Measurements from ENCODE around the gene SYNPO2. TPM values are rescaled to one million over a fixed set of nuclear protein-coding genes. Genes with fewer than 3 reads are reported as not detected.

The SYNPO2 gene
- total and polyA plus RNA-seq, 2 of the 8 experiments (the other 6 are each of a cell fraction or from before 2014, with no cell fraction given) = 0.50 to 4.2 TPM

- POLR2A ChIA-PET (ENCODE audit: partially characterized antibody) = interaction anchor here (1.0 kb wide), 1 partner anchor 112 kb away, joined by 3 read pairs; no protein-coding TSS in a partner anchor
- no peak overlapping the region for H3K27ac ChIP-seq (ENCODE audit: low read depth, low read length)
- no peak overlapping the region for H4K5ac ChIP-seq (ENCODE audit: insufficient read length, low read depth, low read length)
- H4K20me1 ChIP-seq (replicated peaks in 1 of 2; ENCODE audit: control insufficient read depth in 1 of 2, insufficient read depth in 2 of 2, low read length in 2 of 2) = no peaks in the 10 kb centered on the region
- H2BK12ac ChIP-seq (ENCODE audit: low read depth, low read length) = no peak overlapping the region
- H3K9ac ChIP-seq (replicated peaks in 1 of 4; ENCODE audit: extremely low read depth in 1 of 4, low read depth in 3 of 4, low read length in 3 of 4) = no peak overlapping the region
- peak overlapping the region in 1 of 2 experiments; percentile 32; a peak in 1 of 4 replicates for H3K4me2 ChIP-seq (ENCODE audit: insufficient read depth in 1 of 2, low read depth in 2 of 2, low read length in 2 of 2)
- no peak overlapping the region for H3K18ac ChIP-seq (ENCODE audit: extremely low read depth, low read length)
- WGBS, 2 experiments (ENCODE audit: extremely low coverage in 1 of 2, insufficient coverage in 1 of 2, insufficient read length in 1 of 2, insufficient replicate concordance in 2 of 2, low coverage in 1 of 2, low lambda C conversion rate in 2 of 2, missing lambda C conversion rate in 1 of 2) = 61% methylated on average over 3 of the region's 3 CpGs; no CpG with 5 or more reads in 1 of the 2 experiments
- H2AFZ ChIP-seq (ENCODE audit: low read length) = no peak overlapping the region
- H3K4me1 ChIP-seq (replicated peaks in 1 of 4; ENCODE audit: control insufficient read depth in 3 of 4, insufficient read depth in 4 of 4, low read length in 3 of 4) = no peaks in the 10 kb centered on the region; a peak in 1 of 7 replicates
- H3K4ac ChIP-seq (replicated peaks; ENCODE audit: insufficient read length, low read depth, low read length) = no peak overlapping the region
- TF ChIP-seq SIN3A (conservative IDR thresholded peaks at IDR 0.05 in 1 of 2, IDR thresholded peaks at IDR 0.05 in 1 of 2; ENCODE audit: low read depth in 1 of 2, low read length in 2 of 2) (no peak), HDAC6 (IDR thresholded peaks at IDR 0.05; ENCODE audit: low read depth, low read length) (no peak), YY1 (IDR thresholded peaks at IDR 0.05; ENCODE audit: low read depth, low read length) (no peak), FOSL1 (IDR thresholded peaks at IDR 0.05; ENCODE audit: insufficient read depth, low read depth, low read length) (no peak), CHD1 (IDR thresholded peaks at IDR 0.05; ENCODE audit: low read depth, low read length) (no peak), RNF2 (IDR thresholded peaks at IDR 0.05; ENCODE audit: borderline replicate concordance, low read depth, low read length, missing control alignments, poor library complexity, severe bottlenecking) (no peak), GABPA (IDR thresholded peaks at IDR 0.05; ENCODE audit: borderline replicate concordance, insufficient read depth, low read length) (no peak), CTBP2 (IDR thresholded peaks at IDR 0.05; ENCODE audit: borderline replicate concordance, insufficient read depth, insufficient read length, low read length) (no peak), BRCA1 (IDR thresholded peaks at IDR 0.05; ENCODE audit: low read depth, low read length) (no peak), RFX5 (IDR thresholded peaks at IDR 0.05; ENCODE audit: borderline replicate concordance, low read depth, low read length) (no peak)
- no peak overlapping the region for H2BK20ac ChIP-seq (ENCODE audit: low read length)
- H3K27me3 ChIP-seq (replicated peaks in 1 of 4; ENCODE audit: control insufficient read depth in 3 of 4, extremely low read depth in 1 of 4, insufficient read depth in 3 of 4, low read length in 3 of 4) = no peaks in the 10 kb centered on the region
- H3K23ac ChIP-seq (ENCODE audit: insufficient read length) = no peak overlapping the region
- FAIRE-seq (no peak), DNase-seq (ENCODE audit: low read depth in 1 of 2, low spot score in 2 of 2) (no peak)
- H2BK5ac ChIP-seq (ENCODE audit: low read depth, low read length) = no peak overlapping the region
- no peak overlapping the region for H3K56ac ChIP-seq (replicated peaks; ENCODE audit: insufficient read length, low read depth, low read length)
- H3K36me3 ChIP-seq (ENCODE audit: control insufficient read depth in 2 of 4, insufficient read depth in 4 of 4, low read length in 3 of 4) = no peaks in the 10 kb centered on the region
- H4K8ac ChIP-seq (ENCODE audit: extremely low read depth, insufficient read depth, low read length) = no peak overlapping the region
- H2AK5ac ChIP-seq (ENCODE audit: low read depth, low read length) = no peak overlapping the region
- H3K4me3 ChIP-seq (ENCODE audit: extremely low read depth in 1 of 4, insufficient read depth in 2 of 4, low read depth in 3 of 4, low read length in 4 of 4) = no peak overlapping the region
- H3K9me3 ChIP-seq (ENCODE audit: insufficient read depth in 2 of 2, low read depth in 1 of 2, low read length in 1 of 2) = no peaks in the 10 kb centered on the region; a peak in 1 of 4 replicates
- H3K79me2 ChIP-seq (ENCODE audit: control insufficient read depth in 1 of 2, insufficient read depth in 2 of 2, low read length in 2 of 2) = no peaks in the 10 kb centered on the region
- no peak overlapping the region for H4K91ac ChIP-seq (replicated peaks; ENCODE audit: insufficient read length, low read length)
- H3K23me2 ChIP-seq (ENCODE audit: low read depth, low read length) = no peaks in the 10 kb centered on the region
- no peak overlapping the region for H2BK15ac ChIP-seq (ENCODE audit: low read length)
- H2BK120ac ChIP-seq (replicated peaks; ENCODE audit: low read depth, low read length) = no peak overlapping the region
- CTCF ChIA-PET (ENCODE audit: partially characterized antibody) = interaction anchor here (0.8 to 1.2 kb wide), 4 partner anchors 9 to 177 kb away, joined by 3 to 6 read pairs (median 3); no protein-coding TSS in a partner anchor
- no peaks in the 10 kb centered on the region for H3K79me1 ChIP-seq (ENCODE audit: low read depth, low read length)
- H3K14ac ChIP-seq (ENCODE audit: insufficient read length) = no peak overlapping the region
These were observed 60.0 kb downstream of the SYNPO2 start for GRCh38 chr4:118948545-118949144.

All from H1 (cell line).